Fibroblast of villous mesenchyme (primary cell): ENCODE data around the gene MMS22L. TPM values are rescaled to one million over a fixed set of nuclear protein-coding genes. Genes with fewer than 3 reads are reported as not detected.

Experiments used
- DNase-seq: peaks from one replicate; pipeline ENCODE4 v3.0.0-alpha.2; 2010; ENCODE audit warnings: low read depth
- H3K4me3 ChIP-seq: 2 replicates; pipeline ENCODE4 v1.5.1; 2011; ENCODE audit warnings: low read depth, mild to moderate bottlenecking, low read length
- total RNA-seq: library from RNA; depleted of rRNA; stranded (reverse); fragments of >200 nt; gene quantifications from 2 replicates; pipeline ENCODE4 v1.2.3, GENCODE V29; 2012
- TF ChIP-seq, protein P1 (sequence below): IDR thresholded peaks from 2 replicates; pipeline ENCODE4 v1.5.1; 2012; ENCODE audit warnings: low read depth, mild to moderate bottlenecking, low read length; ENCODE audit not compliant: insufficient read depth

MMS22L gene
- total RNA-seq, 1 donor, result 19.4 TPM

- DNase-seq, result no peak
- TF ChIP-seq, protein P1, sequence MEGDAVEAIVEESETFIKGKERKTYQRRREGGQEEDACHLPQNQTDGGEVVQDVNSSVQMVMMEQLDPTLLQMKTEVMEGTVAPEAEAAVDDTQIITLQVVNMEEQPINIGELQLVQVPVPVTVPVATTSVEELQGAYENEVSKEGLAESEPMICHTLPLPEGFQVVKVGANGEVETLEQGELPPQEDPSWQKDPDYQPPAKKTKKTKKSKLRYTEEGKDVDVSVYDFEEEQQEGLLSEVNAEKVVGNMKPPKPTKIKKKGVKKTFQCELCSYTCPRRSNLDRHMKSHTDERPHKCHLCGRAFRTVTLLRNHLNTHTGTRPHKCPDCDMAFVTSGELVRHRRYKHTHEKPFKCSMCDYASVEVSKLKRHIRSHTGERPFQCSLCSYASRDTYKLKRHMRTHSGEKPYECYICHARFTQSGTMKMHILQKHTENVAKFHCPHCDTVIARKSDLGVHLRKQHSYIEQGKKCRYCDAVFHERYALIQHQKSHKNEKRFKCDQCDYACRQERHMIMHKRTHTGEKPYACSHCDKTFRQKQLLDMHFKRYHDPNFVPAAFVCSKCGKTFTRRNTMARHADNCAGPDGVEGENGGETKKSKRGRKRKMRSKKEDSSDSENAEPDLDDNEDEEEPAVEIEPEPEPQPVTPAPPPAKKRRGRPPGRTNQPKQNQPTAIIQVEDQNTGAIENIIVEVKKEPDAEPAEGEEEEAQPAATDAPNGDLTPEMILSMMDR, result no peak
- H3K4me3 ChIP-seq, result no peak overlapping the region
Observed at GRCh38 chr6:97305414-97306066, 22.5 kb upstream of the MMS22L start.

DNA sequence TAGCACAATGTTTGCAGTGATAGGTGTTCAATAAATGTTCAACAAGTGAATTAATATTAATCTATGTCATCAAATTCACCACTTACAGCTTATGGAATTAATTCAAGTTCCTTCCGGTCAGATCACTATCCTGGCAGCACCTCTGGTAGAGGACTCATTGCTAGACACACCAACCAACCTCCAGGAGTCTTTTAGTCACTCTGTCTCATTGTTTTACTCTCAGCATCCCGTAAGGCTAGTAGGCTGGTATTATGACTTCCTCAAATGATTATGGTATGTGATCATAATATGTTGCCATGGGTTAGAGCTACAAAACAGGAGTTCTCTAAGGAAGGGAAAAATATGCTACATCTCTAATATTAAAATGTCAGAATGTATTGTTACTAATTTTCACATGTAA lies 21.7 kb upstream of the MMS22L start:
- DNase-seq, result no peak
- TF ChIP-seq, protein P1, result no peak

DNA sequence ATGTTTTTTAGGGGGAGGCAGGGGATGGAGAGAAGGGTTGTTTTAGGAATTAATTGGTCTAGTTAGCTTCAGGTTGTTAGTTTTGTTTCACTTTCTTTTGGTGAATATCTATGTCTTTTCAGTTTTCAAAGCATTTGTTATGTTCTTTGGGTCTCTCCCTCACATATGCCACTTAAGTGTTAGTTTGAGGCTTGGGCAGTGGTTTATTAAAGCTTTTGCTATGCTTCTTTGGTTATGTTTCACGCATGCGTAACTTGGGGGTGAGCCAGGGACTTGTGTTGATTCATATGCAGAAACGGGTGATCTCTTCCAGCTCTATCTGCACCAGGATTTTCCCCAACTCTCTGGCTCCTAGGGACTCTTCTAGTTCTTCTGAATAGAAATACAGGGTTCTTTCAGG lies 11.4 kb upstream of the MMS22L start:
- peak overlapping the region; percentile 17 for H3K4me3 ChIP-seq
- DNase-seq, result peak; percentile 20
- TF ChIP-seq, protein P1, result no peak

More for the DNA sequence above, 21.7 kb upstream of the MMS22L start:
- H3K4me3 ChIP-seq, result no peak overlapping the region

DNA sequence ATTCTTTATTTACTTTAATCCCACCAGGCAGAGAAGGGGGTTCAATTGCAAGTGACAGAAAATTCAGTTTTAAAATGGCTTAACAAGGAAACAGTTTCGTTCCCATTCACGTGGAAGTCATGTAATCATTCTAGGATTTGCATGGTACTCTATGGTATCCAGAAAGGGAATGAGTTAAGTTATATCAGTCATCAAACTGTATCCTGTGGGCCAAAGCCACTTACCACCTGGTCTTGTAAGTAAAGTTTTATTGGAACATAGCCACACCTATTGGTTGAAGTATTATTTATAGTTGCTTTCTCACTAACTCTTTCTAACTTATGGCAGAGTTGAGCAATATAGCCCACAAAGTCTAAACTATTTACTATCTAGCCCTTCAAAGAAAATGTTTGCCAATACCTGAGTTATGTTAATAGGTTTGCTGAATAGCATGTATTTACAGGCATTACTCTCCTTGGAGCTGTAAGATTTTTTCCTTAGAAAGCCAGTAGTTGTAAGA lies 10.2 kb upstream of the MMS22L start:
- DNase-seq, result peak; percentile 75
- TF ChIP-seq, protein P1, result no peak
- no peak overlapping the region for H3K4me3 ChIP-seq

DNA sequence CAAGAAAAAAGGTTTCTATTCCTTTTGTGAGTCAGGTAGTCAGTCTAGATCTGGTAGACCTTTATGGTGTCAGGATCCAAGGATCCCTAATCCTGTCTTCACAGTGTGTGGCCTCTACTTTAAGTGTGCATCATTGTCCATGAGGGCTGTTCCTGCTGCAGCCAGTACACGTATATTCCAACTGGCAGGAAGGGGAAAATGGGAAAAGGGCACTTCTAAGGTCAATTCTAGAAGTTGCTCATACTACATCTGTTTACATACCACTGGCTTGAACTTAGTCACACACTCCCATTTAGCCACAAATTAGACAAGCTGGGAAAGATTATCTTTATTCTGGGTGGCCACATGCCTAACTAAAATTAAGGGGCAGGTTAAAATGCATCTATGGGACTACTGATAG lies 9.7 kb upstream of the MMS22L start:
- no peak overlapping the region for H3K4me3 ChIP-seq
- TF ChIP-seq, protein P1, result no peak
- peak; percentile 83 for DNase-seq

DNA sequence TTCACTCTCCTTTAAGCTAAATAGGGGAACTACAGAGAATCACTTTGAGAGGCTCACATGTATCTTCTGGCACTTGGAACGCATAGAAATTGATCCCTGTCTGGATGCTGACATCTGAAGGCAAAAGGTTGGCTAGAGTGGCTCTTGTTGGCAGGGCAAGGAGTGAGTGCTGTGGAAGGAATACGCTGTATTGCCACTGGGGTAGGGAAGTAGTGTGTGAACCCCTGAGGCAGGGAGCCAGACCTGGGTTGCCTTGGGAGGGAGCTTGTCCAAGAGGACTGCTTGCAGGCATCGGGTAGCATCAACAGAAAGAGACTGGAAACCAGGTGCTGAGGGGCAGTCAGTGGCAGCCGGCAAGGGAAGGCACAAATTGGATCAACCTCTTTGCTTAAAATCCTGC lies 8.9 kb upstream of the MMS22L start:
- no peak overlapping the region for H3K4me3 ChIP-seq
- TF ChIP-seq, protein P1, result no peak
- DNase-seq, result no peak

- no peak for DNase-seq
- TF ChIP-seq, protein P1, result no peak
- no peak overlapping the region for H3K4me3 ChIP-seq
Observed at GRCh38 chr6:97289332-97289731, 6.3 kb upstream of the MMS22L start.
